Measurements from ENCODE around the gene PIGV.

The PIGV gene

GRCh38 chr1:26745191-26745590 lies 42.6 kb upstream of the PIGV start:
- DNase-seq (ENCODE audit: low read depth), result peak; percentile 46
- no peak overlapping the region for H3K4me3 ChIP-seq (ENCODE audit: control insufficient read depth, low read depth, low read length)
- TF ChIP-seq, protein P1, sequence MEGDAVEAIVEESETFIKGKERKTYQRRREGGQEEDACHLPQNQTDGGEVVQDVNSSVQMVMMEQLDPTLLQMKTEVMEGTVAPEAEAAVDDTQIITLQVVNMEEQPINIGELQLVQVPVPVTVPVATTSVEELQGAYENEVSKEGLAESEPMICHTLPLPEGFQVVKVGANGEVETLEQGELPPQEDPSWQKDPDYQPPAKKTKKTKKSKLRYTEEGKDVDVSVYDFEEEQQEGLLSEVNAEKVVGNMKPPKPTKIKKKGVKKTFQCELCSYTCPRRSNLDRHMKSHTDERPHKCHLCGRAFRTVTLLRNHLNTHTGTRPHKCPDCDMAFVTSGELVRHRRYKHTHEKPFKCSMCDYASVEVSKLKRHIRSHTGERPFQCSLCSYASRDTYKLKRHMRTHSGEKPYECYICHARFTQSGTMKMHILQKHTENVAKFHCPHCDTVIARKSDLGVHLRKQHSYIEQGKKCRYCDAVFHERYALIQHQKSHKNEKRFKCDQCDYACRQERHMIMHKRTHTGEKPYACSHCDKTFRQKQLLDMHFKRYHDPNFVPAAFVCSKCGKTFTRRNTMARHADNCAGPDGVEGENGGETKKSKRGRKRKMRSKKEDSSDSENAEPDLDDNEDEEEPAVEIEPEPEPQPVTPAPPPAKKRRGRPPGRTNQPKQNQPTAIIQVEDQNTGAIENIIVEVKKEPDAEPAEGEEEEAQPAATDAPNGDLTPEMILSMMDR (conservative IDR thresholded peaks at IDR 0.05; ENCODE audit: control insufficient read depth, insufficient read depth, low read depth, low read length), result no peak

- H3K4me3 ChIP-seq (ENCODE audit: control insufficient read depth, low read depth, low read length), result no peak overlapping the region
- TF ChIP-seq, protein P1 (conservative IDR thresholded peaks at IDR 0.05; ENCODE audit: control insufficient read depth, insufficient read depth, low read depth, low read length), result no peak
- no peak for DNase-seq (ENCODE audit: low read depth)
Measured at GRCh38 chr1:26747048-26747447, 40.7 kb upstream of the PIGV start.

DNA sequence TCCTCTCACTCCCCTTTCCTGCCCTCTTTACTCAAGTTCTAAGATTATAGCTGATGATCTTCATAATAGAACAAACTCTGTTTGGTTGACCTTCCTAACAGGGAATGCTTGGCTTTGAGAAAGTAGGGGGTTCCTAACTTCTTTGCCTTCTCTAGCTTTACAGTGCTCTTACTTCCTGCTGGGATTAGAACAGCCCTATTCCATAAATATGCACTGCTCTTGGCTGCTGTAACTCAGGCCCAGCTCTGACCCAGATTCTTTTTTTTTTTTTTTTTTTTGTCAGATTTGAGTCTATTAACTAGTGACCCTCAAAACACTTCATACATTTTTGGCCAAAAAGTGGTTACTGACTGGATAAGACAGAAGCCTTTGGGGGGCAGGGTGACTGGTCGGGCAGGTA lies 39.4 kb upstream of the PIGV start:
- TF ChIP-seq, protein P1 (conservative IDR thresholded peaks at IDR 0.05; ENCODE audit: control insufficient read depth, insufficient read depth, low read depth, low read length), result no peak

DNA sequence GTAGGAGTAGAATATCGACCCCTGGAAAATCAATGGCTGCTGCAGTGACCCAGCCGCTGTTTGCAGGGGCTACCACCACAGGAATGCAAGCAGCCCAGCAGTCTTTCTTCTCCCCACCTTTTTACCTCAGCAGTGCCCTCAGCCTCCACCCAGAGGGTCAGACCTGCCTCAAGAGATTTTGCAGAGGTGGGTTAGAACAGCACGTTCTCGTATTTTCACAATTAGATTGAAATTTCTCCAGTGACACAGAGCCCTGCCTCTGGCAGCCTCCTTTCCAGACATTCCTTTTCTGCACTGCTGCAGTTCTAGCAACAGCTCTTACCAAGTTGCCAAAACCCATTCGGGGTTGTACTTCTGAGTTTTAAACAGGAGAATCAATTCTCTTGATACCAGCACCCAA lies 38.3 kb upstream of the PIGV start:
- TF ChIP-seq, protein P1 (conservative IDR thresholded peaks at IDR 0.05; ENCODE audit: control insufficient read depth, insufficient read depth, low read depth, low read length), result no peak
- DNase-seq (ENCODE audit: low read depth), result no peak
- H3K4me3 ChIP-seq (ENCODE audit: control insufficient read depth, low read depth, low read length), result no peak overlapping the region

More for the DNA sequence above, 39.4 kb upstream of the PIGV start:
- no peak overlapping the region for H3K4me3 ChIP-seq (ENCODE audit: control insufficient read depth, low read depth, low read length)
- no peak for DNase-seq (ENCODE audit: low read depth)

DNA sequence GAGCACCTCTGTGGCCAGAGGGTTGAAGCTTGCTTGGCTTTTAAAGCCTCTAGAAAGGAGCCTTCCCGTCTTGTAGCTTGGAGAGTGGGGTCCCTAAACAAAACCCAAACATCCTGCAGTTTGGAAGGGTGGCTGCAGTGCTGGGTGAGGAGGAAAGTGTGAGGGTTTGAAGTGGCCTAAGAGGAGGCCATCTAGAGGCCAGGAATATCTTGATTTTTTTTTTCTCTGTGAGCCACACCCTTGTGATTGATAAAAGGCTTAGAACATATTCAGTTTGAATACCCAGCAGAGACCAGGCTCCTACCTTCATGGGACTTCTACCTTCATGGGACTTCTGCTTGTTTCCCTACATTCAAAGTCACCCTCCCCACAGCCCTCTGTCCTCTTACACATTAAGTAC lies 37.3 kb upstream of the PIGV start:
- TF ChIP-seq, protein P1 (conservative IDR thresholded peaks at IDR 0.05; ENCODE audit: control insufficient read depth, insufficient read depth, low read depth, low read length), result no peak
- no peak overlapping the region for H3K4me3 ChIP-seq (ENCODE audit: control insufficient read depth, low read depth, low read length)
- DNase-seq (ENCODE audit: low read depth), result no peak

- TF ChIP-seq, protein P1 (conservative IDR thresholded peaks at IDR 0.05; ENCODE audit: control insufficient read depth, insufficient read depth, low read depth, low read length), result no peak
- no peak for DNase-seq (ENCODE audit: low read depth)
- H3K4me3 ChIP-seq (ENCODE audit: control insufficient read depth, low read depth, low read length), result no peak overlapping the region
Measured at GRCh38 chr1:26752519-26752918, 35.2 kb upstream of the PIGV start.
